Common myeloid progenitor, CD34-positive (primary cell): ENCODE results near the gene SLC46A3.
A peak's percentile ranks its signal among the peaks of the same experiment; 100 is the strongest.

Experiments used
- CTCF ChIA-PET: fragments of 350-600 bp; sonication (Branson Sonifier 250); formaldehyde crosslinking; loops from one replicate; lab custom pipeline; 2021; ENCODE audit warnings: antibody characterized with exemption; lab: Charles Lee
- POLR2A ChIA-PET: fragments of 350-600 bp; sonication (Branson Sonifier 250); formaldehyde crosslinking; loops from one replicate; lab custom pipeline; 2021; ENCODE audit warnings: antibody characterized with exemption; lab: Charles Lee
- DNase-seq, 3 donors: peaks; one replicate each; pipeline versions ENCODE4 v3.0.0 to v3.0.0-alpha.2; 2013
- H3K27ac ChIP-seq, 2 experiments: 1 replicate in 1 of 2; 2 replicates in 1 of 2; pipeline ENCODE4 v1.7.0; 2013; ENCODE audit warnings: inconsistent platforms in 2 of 2, low read length in 2 of 2, mild to moderate bottlenecking in 2 of 2, low read depth in 1 of 2, moderate library complexity in 1 of 2; ENCODE audit not compliant: severe bottlenecking in 2 of 2, insufficient read depth in 1 of 2, poor library complexity in 1 of 2
- H3K27me3 ChIP-seq, 5 experiments: replicated peaks in 2 of 5; 1 replicate in 3 of 5; 2 replicates in 2 of 5; pipeline versions ENCODE4 v1.6.1 to v1.7.0; 2013; ENCODE audit warnings: low read length in 4 of 5, mild to moderate bottlenecking in 2 of 5, moderate library complexity in 2 of 5, inconsistent platforms in 1 of 5; ENCODE audit not compliant: insufficient read depth in 5 of 5, control insufficient read depth in 4 of 5
- H3K36me3 ChIP-seq, 4 experiments: 1 replicate in 2 of 4; 2 replicates in 2 of 4; pipeline versions ENCODE4 v1.6.1 to v1.7.0; 2013; ENCODE audit warnings: low read length in 3 of 4, control low read depth in 1 of 4, mild to moderate bottlenecking in 1 of 4; ENCODE audit not compliant: control insufficient read depth in 4 of 4, insufficient read depth in 4 of 4
- H3K4me1 ChIP-seq, 4 experiments: 1 replicate in 3 of 4; 2 replicates in 1 of 4; pipeline versions ENCODE4 v1.6.1 to v1.7.1; 2013; ENCODE audit warnings: low read length in 3 of 4, mild to moderate bottlenecking in 3 of 4, control low read depth in 1 of 4, inconsistent platforms in 1 of 4, moderate library complexity in 1 of 4; ENCODE audit not compliant: control insufficient read depth in 4 of 4, insufficient read depth in 4 of 4; ENCODE audit errors: control extremely low read depth in 1 of 4
- H3K4me3 ChIP-seq, 7 experiments: 1 replicate in 4 of 7; 2 replicates in 3 of 7; pipeline versions ENCODE4 v1.5.1 to v1.7.0; 2013; ENCODE audit warnings: mild to moderate bottlenecking in 7 of 7, low read length in 6 of 7, moderate library complexity in 6 of 7, inconsistent platforms in 2 of 7, low read depth in 2 of 7, control low read depth in 1 of 7; ENCODE audit not compliant: insufficient read depth in 4 of 7, control insufficient read depth in 1 of 7; ENCODE audit errors: extremely low read depth in 1 of 7
- H3K9me3 ChIP-seq, 5 experiments: 1 replicate in 4 of 5; 2 replicates in 1 of 5; pipeline versions ENCODE4 v1.6.1 to v1.7.1; 2013; ENCODE audit warnings: low read length in 4 of 5, mild to moderate bottlenecking in 2 of 5, inconsistent platforms in 1 of 5, low read depth in 1 of 5, moderate library complexity in 1 of 5; ENCODE audit not compliant: control insufficient read depth in 4 of 5, insufficient read depth in 2 of 5; ENCODE audit errors: control extremely low read depth in 1 of 5
- WGBS: methylation state at CpG from one replicate; pipeline ENCODE4 v1.1.5; 2013; ENCODE audit not compliant: insufficient coverage; 5-methylcytosine and 5-hydroxymethylcytosine counted together

Gene SLC46A3

DNA sequence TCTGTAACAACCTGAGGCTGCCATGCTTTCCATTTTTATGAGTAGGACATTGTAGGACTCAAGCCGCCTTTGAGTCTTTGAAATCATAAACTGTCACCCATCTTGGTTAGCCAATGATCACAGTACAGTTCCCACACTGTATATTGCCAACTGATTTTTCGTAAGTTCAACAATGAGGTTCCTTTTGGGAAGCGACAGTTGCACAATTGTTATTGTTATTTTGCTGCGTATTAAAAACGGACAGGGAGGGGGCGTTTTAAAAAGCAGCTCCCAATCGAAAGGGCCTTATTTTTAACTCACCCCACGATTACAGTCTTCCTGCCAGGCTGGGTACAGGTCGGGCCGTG, 601 bp downstream of the SLC46A3 start:
- whole genome bisulfite sequencing: 7% methylated on average over 5 of the region's 10 CpGs
- H3K36me3 ChIP-seq: peaks cover 0 to 3% (median under 1%) of the 10 kb centered on the region in 4 experiments
- H3K4me3 ChIP-seq: peak overlapping the region; percentile 67 to 96 (median 85)
- DNase-seq: no peak
- no peaks in the 10 kb centered on the region for H3K27me3 ChIP-seq
- POLR2A ChIA-PET: no interaction called here
- no peaks in the 10 kb centered on the region for H3K9me3 ChIP-seq
- H3K27ac ChIP-seq: peak overlapping the region; percentile 40 to 77
- H3K4me1 ChIP-seq: peaks cover 0 to 21% (median 10%) of the 10 kb centered on the region in 4 experiments
- CTCF ChIA-PET: interaction anchor here (0.8 to 2.3 kb wide), 5 partner anchors 13 to 78 kb away, joined by 3 to 7 read pairs (median 4); no protein-coding TSS in a partner anchor

DNA sequence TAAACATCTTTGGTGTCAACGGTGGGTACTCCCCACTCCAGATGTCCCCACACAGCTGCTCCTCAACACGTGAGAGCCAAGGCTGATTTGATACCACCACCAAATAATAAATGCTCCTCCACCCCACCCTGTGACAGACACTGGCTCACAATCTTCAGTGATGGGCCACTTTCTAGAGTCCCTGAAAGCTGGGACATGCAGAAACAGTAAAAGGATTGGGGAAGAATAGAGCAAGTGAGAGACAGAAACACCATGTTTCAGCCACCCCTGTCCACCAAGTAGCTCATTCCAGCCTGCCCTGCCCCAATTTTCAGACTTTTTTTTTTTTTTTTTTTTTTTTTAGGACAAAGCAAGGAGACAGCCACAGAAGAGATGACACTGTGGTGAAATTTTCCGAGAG, 1.6 kb downstream of the SLC46A3 start:
- POLR2A ChIA-PET: no interaction called here
- no peaks in the 10 kb centered on the region for H3K27me3 ChIP-seq
- H3K9me3 ChIP-seq: no peaks in the 10 kb centered on the region
- CTCF ChIA-PET: interaction anchor here (0.6 to 2.3 kb wide), 5 partner anchors 12 to 1569 kb away, joined by 3 to 7 read pairs (median 3); no protein-coding TSS in a partner anchor
- H3K27ac ChIP-seq: no peak overlapping the region
- peaks cover 0 to 3% (median 2%) of the 10 kb centered on the region in 4 experiments for H3K36me3 ChIP-seq
- no peak overlapping the region for H3K4me3 ChIP-seq
- WGBS: 100% methylated on average over 1 of the region's 3 CpGs
- H3K4me1 ChIP-seq: peaks cover 0 to 21% (median 10%) of the 10 kb centered on the region in 4 experiments
- DNase-seq: no peak

DNA sequence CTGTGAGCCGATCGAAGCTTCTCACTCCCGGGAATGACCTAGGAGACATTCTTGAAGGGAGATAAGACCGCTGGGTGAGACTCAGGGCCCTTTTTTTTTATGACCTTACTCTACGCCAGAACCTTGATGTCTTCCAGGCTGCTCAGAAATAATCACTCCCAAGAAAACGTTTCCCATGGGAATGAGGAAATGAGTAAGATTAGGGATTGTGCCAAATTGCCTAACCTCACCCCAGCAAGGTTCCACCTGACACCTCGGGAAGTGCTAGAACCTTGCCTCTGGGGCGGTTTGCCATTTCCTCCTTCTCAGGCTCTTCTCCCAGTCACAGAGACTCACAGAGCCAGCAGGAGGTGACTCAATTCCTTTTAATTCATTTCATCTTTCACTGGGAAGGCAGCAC, 2.3 kb downstream of the SLC46A3 start:
- 98% methylated on average over 4 of the region's 8 CpGs for WGBS
- peaks cover 0 to 21% (median 10%) of the 10 kb centered on the region in 4 experiments for H3K4me1 ChIP-seq
- peaks cover 0 to 3% (median 2%) of the 10 kb centered on the region in 4 experiments for H3K36me3 ChIP-seq
- H3K9me3 ChIP-seq: no peaks in the 10 kb centered on the region
- ChIA-PET CTCF (interaction anchor here (0.7 kb wide), 2 partner anchors 9 to 53 kb away, joined by 3 read pairs; no protein-coding TSS in a partner anchor), POLR2A (no interaction called here)
- no peaks in the 10 kb centered on the region for H3K27me3 ChIP-seq
- DNase-seq: no peak
- no peak overlapping the region for H3K4me3 ChIP-seq
- no peak overlapping the region for H3K27ac ChIP-seq

DNA sequence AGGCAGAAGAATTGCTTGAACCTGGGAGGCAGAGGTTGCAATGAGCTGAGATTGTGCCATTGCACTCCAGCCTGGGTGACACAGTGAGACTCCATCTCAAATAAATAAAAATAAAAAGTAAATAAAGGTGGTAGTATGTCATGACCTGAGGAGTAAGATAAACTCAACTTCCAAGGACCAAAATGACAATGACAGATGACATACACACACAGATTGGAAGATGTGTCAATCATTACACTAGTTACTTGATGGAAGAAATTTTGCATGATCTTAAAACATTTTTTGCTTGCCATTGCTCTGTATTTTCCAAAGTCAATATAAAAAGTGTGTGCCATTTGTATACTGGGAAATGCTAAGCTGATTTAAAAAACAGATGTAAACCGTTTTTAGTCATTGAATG, 4.1 kb downstream of the SLC46A3 start:
- WGBS: 100% methylated on average over 1 of the region's 1 CpG
- POLR2A ChIA-PET: no interaction called here
- CTCF ChIA-PET: no interaction called here

DNA sequence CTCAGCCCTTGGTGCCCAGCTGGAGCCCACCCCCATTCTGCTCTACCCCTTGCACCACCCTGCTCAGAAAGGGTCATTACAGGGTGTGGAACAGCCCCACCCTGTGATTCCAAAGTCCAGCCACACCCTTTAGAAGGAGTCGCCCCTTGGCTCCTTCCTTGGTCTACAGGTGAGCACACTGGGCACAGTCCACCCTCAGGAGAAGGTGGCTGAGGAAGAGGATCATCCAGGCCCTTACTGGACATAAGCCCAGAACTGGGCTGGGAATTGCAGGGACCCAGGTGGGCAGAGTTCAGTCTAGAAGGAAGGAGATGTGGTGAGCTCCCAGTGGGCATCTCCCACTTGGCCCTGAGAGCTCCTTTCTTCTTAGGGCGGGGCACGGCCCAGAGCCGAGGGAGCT, 8.6 kb downstream of the SLC46A3 start:
- WGBS: 95% methylated on average over 4 of the region's 4 CpGs
- ChIA-PET POLR2A (no interaction called here), CTCF (interaction anchor here (0.6 to 0.9 kb wide), 2 partner anchors 20 to 30 kb away, joined by 3 to 4 read pairs; no protein-coding TSS in a partner anchor)
- Histone ChIP-seq H3K4me3 (no peak overlapping the region), H3K27ac (no peak overlapping the region), H3K36me3 (peaks cover 2 to 8% (median 3%) of the 10 kb centered on the region in 4 experiments), H3K9me3 (no peaks in the 10 kb centered on the region), H3K27me3 (no peaks in the 10 kb centered on the region), H3K4me1 (peaks cover 0 to 11% (median 7%) of the 10 kb centered on the region in 4 experiments)
- DNase-seq: no peak

More for the DNA sequence above, 4.1 kb downstream of the SLC46A3 start:
- Histone ChIP-seq H3K4me3 (no peak overlapping the region), H3K36me3 (peaks cover 2 to 8% (median 3%) of the 10 kb centered on the region in 4 experiments), H3K4me1 (peaks cover 0 to 21% (median 10%) of the 10 kb centered on the region in 4 experiments), H3K27me3 (no peaks in the 10 kb centered on the region), H3K27ac (no peak overlapping the region), H3K9me3 (no peaks in the 10 kb centered on the region)
- no peak for DNase-seq

DNA sequence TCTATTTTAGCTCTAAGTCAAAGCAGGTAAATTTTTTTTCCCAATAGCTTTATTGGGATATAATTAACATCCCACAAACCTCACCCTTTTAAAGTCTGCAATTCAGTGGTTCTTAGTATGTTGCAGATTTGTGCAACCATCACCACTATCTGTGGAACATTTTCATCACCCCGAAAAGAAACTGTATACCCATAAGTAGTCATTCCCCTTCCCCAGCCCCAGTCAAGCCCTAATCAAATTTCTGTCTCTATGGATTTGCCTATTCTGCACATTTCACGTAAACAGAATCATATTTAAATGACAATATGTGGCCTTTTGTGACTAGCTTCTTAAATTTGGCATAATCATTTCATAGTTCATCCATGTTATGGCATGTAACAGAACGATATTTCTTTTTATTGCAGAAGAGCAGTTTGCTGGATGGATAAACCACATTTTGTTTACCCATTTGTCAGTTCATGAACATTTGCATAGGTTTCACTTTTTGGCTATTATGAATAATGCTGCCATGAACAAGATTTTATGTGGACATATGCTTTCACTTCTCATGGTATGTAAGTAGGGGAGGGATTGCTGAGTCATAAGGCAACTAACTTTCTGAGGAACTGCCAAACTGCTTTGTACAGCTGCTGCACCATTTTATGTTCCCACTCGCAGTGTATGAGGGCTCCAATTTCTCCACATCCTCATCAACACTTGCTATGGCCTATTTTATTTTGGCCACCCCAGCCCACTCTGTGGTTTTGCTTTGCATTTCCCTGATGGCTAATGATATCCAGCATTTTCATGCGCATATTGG, 10.9 kb downstream of the SLC46A3 start:
- peak; percentile 57 to 93 (median 91) for DNase-seq
- Histone ChIP-seq H3K4me1 (peaks cover 0 to 11% (median 7%) of the 10 kb centered on the region in 4 experiments), H3K36me3 (peaks cover 0 to 6% (median 3%) of the 10 kb centered on the region in 4 experiments), H3K27me3 (no peaks in the 10 kb centered on the region), H3K4me3 (peak overlapping the region in 1 of 7 experiments; percentile 31), H3K27ac (peak overlapping the region in 1 of 2 experiments; percentile 7), H3K9me3 (no peaks in the 10 kb centered on the region)
- CTCF ChIA-PET: interaction anchor here (0.5 kb wide), 1 partner anchor 8 kb away, joined by 3 read pairs; no protein-coding TSS in a partner anchor
- POLR2A ChIA-PET: no interaction called here
- WGBS: 60% methylated on average over 3 of the region's 5 CpGs
